D721Med (cell line): ENCODE measurements around the gene LIPN.
"Not testable (repeated sequence)": the region's sequence is repeated elsewhere in the genome, so short reads cannot be mapped to it uniquely, and the experiment has no call there.

ENCODE experiments used
- DNase-seq: peaks from one replicate; pipeline ENCODE4 v3.0.0; 2011; ENCODE audit warnings: low spot score; ENCODE audit not compliant: insufficient read length
- FAIRE-seq: peaks from 2 replicates; lab custom pipeline; 2011; peaks lifted over from hg19 to GRCh38; lab: Jason Lieb, UNC
- TF ChIP-seq, protein P1 (sequence below): IDR thresholded peaks from 2 replicates; pipeline ENCODE4 v1.5.1; 2012; ENCODE audit warnings: mild to moderate bottlenecking, control low read depth; ENCODE audit not compliant: insufficient read depth; ENCODE audit errors: missing control alignments

The LIPN gene

DNA sequence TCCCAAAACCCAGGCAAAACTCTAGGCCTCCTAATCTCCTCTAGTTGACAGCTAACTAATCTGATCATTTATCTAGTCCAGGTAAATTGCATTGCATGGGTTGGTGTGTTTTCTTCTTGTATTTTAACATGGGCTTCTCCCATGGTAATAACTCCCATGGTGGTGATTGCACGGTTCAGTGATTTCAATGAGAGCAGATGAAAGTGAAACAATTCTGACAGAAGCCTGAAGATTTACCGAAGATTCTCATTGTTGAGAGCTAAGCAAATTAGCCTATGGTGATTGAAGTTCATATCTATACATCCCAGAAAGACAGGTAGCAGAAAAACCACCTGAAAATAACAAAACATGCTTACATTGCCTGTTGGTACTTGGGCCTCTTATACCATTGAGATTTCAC is 26.6 kb upstream of the LIPN start:
- DNase-seq, result no peak
- FAIRE-seq, result no peak
- TF ChIP-seq, protein P1, sequence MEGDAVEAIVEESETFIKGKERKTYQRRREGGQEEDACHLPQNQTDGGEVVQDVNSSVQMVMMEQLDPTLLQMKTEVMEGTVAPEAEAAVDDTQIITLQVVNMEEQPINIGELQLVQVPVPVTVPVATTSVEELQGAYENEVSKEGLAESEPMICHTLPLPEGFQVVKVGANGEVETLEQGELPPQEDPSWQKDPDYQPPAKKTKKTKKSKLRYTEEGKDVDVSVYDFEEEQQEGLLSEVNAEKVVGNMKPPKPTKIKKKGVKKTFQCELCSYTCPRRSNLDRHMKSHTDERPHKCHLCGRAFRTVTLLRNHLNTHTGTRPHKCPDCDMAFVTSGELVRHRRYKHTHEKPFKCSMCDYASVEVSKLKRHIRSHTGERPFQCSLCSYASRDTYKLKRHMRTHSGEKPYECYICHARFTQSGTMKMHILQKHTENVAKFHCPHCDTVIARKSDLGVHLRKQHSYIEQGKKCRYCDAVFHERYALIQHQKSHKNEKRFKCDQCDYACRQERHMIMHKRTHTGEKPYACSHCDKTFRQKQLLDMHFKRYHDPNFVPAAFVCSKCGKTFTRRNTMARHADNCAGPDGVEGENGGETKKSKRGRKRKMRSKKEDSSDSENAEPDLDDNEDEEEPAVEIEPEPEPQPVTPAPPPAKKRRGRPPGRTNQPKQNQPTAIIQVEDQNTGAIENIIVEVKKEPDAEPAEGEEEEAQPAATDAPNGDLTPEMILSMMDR, result no peak

DNA sequence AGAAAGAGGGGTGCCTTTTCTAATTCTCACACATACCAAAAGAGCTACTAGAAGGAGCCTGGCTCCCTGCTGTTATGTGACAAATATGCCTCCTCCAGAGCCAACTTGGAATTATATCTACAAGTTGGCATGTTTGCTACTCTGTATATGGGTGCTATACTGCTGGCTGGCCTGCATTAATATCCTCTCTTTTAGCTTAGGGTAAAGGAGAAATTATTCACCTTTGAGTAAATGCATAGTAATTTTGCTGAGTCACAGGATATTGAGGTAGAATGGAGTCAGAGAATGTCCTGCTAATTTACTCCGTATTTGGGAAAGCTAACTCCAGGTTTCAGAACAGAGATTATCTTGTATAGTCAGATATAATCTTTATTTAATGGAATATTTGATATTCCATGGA is 24.2 kb upstream of the LIPN start:
- DNase-seq (no peak), FAIRE-seq (no peak)
- TF ChIP-seq, protein P1, result no peak

DNA sequence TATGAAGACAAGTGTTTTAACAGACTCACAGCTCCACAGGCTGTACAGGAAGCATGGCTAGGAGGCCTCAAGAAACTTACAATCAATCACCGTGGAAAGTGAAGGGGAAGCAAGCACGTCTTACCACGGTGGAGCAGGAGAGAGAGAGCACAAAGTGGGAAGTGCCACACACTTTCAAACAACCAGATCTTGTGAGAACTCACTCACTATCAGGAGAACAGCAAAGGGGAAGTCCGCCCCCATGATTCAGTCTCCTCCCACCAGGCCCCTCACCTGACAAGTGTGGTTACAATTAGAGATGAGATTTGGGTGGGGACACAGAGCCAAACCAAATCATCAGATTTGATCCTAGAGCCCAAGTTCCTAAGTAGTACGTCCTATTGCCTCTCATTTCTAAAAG is 17.9 kb upstream of the LIPN start:
- DNase-seq, FAIRE-seq: not testable (repeated sequence)

DNA sequence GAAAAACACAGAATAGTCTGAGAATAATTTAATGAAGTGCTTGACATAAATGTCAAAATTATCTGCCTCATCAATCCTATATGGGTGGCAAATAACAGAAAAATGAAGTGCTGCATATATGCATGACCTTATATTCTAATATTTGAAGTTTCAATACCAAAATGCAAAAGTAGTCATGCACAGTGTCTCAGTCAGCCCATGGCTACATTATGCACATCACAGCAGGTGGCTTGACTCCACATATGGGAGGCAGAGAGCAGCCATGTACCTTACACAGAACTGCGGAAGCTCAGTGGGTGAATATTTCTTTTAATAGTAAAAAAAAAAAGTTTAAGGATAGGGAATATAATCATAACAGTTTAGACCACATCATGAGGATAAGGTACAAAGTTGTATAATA is 17.4 kb upstream of the LIPN start:
- TF ChIP-seq, protein P1, result no peak
- FAIRE-seq (no peak), DNase-seq (no peak)

DNA sequence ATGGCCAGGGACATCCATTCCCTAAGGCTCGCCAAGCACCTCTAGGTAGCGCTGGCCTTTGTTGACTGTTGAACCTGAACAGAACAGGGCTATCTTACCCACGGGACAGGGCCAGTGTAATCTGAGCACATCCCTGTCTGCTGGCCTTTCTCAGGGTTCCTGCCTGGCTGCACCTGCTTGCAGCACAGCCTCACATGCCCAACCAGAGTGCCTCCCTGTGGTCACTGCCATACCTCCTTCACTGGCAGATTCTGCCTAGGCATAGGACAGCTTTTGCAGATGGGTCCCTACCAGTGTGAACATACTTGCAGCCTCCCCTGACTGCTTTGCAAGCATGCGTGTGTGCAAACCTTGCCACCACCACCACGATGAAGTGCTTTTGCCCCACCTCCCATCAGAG is 15.8 kb upstream of the LIPN start:
- FAIRE-seq (no peak), DNase-seq (no peak)
- TF ChIP-seq, protein P1, result no peak

DNA sequence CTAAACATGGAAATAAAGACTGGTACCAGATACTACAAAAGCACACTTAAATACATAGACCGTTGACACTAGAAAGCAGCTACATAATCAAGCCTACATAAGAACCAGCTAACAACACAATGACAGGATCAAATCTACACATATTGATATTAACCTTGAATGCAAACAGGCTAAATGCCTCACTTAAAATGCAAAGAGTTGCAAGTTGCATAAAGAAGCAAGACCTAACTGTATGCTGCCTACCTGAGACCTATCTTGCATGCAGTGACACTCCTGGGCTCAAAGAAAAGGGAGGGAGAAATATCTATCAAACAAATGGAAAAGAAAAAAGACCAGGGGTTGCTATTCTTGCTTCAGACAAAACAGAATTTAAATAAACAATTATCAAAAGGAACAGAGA is 14.2 kb upstream of the LIPN start:
- FAIRE-seq, result no peak
- DNase-seq, result no peak
- TF ChIP-seq, protein P1, result no peak

DNA sequence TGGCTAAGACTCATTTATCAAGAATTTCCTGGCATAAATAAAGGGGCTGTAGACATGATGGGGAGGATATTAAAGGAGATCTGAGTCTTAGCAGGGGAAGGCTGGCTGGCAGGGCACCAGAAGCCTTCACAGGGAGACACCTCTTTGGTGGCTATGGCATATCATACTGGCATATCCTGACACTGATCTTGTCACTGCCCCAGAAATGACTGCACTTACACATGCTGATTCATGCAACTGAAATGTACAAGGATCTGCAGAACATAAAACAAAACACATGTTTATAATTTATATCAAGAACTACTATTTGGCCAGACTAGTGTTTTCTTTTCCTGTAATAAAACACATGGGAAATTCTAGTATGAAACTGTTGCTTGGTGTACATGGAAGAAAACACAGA is 5.5 kb upstream of the LIPN start:
- TF ChIP-seq, protein P1, result no peak
- FAIRE-seq, result no peak
- DNase-seq, result no peak

DNA sequence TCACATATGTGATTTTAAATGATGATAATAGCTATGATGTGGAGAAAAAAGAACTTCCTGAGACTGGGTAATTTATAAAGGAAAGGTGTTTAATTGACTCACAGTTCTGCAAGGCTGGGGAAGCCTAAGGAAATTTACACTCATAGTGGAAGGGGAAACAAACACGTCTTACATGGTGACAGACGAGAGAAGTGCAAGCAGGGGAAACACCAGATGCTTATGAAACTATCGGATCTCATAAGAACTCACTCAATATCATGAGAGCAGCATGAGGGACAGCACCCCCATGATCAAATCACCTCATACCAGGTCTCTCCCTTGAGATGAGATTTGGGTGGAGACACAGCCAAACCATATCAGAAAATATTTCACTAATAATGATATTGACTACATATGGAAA is 4.1 kb upstream of the LIPN start:
- no peak for DNase-seq
- TF ChIP-seq, protein P1, result no peak
- no peak for FAIRE-seq
